EH (cell line): ENCODE data around the gene ATG4C.

ENCODE experiments used
- DNase-seq: peaks from one replicate; pipeline ENCODE4 v3.0.0-alpha.2; 2015; ENCODE audit warnings: low read depth

The ATG4C gene

GRCh38 chr1:62840555-62840954, 56.6 kb downstream of the ATG4C start:
- no peak for DNase-seq

GRCh38 chr1:62841587-62842169, 57.7 kb downstream of the ATG4C start:
- peak; percentile 67 for DNase-seq

- no peak for DNase-seq
Observed at GRCh38 chr1:62844030-62844429, 60.1 kb downstream of the ATG4C start.

GRCh38 chr1:62849031-62849430, 65.1 kb downstream of the ATG4C start:
- DNase-seq = no peak

GRCh38 chr1:62852253-62852652, 68.3 kb downstream of the ATG4C start:
- no peak for DNase-seq

- DNase-seq = no peak
Observed at GRCh38 chr1:62856960-62857359, 73.0 kb downstream of the ATG4C start.

- DNase-seq = no peak
Observed at GRCh38 chr1:62869217-62869754, 85.4 kb downstream of the ATG4C start.

GRCh38 chr1:62870148-62870547, 86.2 kb downstream of the ATG4C start:
- peak; percentile 18 for DNase-seq

- DNase-seq = no peak
Observed at GRCh38 chr1:62875676-62876075, 91.7 kb downstream of the ATG4C start.

GRCh38 chr1:62876535-62876934, 92.6 kb downstream of the ATG4C start:
- no peak for DNase-seq

- no peak for DNase-seq
Observed at GRCh38 chr1:62877579-62877978, 93.6 kb downstream of the ATG4C start.

GRCh38 chr1:62879962-62880361, 96.0 kb downstream of the ATG4C start:
- no peak for DNase-seq

GRCh38 chr1:62882201-62883104, 98.5 kb downstream of the ATG4C start:
- DNase-seq = no peak

- no peak for DNase-seq
Observed at GRCh38 chr1:62884156-62884740, 100.3 kb downstream of the ATG4C start.

GRCh38 chr1:62887799-62888507, 104.0 kb downstream of the ATG4C start:
- no peak for DNase-seq

GRCh38 chr1:62891956-62892562, 108.1 kb downstream of the ATG4C start:
- no peak for DNase-seq

- DNase-seq = no peak
Observed at GRCh38 chr1:62897788-62898187, 113.9 kb downstream of the ATG4C start.

- DNase-seq = no peak
Observed at GRCh38 chr1:62900566-62900965, 116.6 kb downstream of the ATG4C start.

- no peak for DNase-seq
Observed at GRCh38 chr1:62901650-62902049, 117.7 kb downstream of the ATG4C start.

- no peak for DNase-seq
Observed at GRCh38 chr1:62903522-62903921, 119.6 kb downstream of the ATG4C start.

- DNase-seq = no peak
Observed at GRCh38 chr1:62903982-62904855, 120.3 kb downstream of the ATG4C start.
